ENCODE data around the gene OR9Q2. TPM values are rescaled to one million over a fixed set of nuclear protein-coding genes. Genes with fewer than 3 reads are reported as not detected.

The OR9Q2 gene
- total and polyA plus RNA-seq, 2 donors (not counting 1 experiment from before 2014, with no cell fraction given) = not detected

DNA sequence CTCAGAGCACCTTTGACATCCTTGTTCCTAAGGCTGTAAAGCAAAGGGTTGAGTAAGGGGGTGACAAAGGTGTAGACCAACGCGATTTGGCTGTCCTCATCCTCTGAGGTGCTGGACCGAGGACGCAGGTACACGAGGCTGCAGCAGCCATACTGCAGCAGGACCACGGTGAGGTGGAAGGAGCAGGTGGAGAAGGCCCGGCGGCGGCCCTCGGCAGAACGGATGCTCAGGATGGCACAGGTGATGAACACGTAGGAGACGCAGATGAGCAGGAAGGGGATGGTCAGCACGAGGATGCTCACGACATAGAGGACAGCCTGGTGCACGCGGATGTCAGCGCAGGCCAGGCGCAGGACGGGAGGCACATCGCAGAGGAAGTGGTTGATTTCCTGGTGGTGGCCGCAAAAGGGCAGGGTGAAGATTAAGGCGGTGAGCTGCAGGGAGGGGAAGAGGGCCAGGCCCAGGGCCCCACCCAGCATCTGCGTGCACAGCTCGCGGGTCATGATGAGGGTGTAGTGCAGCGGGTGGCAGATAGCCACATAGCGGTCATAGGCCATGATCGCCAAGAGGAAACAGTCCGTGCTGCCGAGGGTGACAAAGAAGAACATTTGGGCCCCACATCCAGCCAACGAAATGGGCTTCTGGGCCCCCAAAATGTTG, 39.2 kb downstream of the OR9Q2 start:
- H3K9me3 ChIP-seq (ENCODE audit: control extremely low read depth in 1 of 3, control insufficient read depth in 2 of 3, insufficient read depth in 1 of 3, low read length in 2 of 3) = peaks cover 0 to 6% (median 0%) of the 10 kb centered on the region in 3 donors
- intact Hi-C loops (cut with micrococcal nuclease) = no loop called here
- no peak overlapping the region for H2AFZ ChIP-seq (ENCODE audit: insufficient read depth, low read depth, low read length, poor library complexity, severe bottlenecking)
- POLR2A ChIA-PET = no interaction called here
- ATAC-seq (ENCODE audit: low read depth) (no peak), DNase-seq (no peak)
- Mint-ChIP-seq H3K9me3 (ENCODE audit: insufficient read depth) (peaks cover 2% of the 10 kb centered on the region), H3K4me1 (no peaks in the 10 kb centered on the region), H3K27me3 (peaks cover 16% of the 10 kb centered on the region), H3K27ac (no peak overlapping the region), H3K4me3 (no peak overlapping the region)
- H3K9ac ChIP-seq (ENCODE audit: low read length) = no peak overlapping the region
- no peak overlapping the region for H3K27ac ChIP-seq (ENCODE audit: low read length in 2 of 2)
- TF ChIP-seq CTCF (IDR thresholded peaks at IDR 0.05) (no peak), EZH2 (IDR thresholded peaks at IDR 0.05; ENCODE audit: borderline replicate concordance, insufficient read depth, low read depth, low read length, poor library complexity, severe bottlenecking) (no peak)
- 93% methylated on average over 32 of the region's 32 CpGs for WGBS (ENCODE audit: insufficient coverage)
- no peaks in the 10 kb centered on the region for H3K4me1 ChIP-seq (ENCODE audit: control insufficient read depth in 2 of 2, insufficient read depth in 2 of 2, low read length in 2 of 2)
- H3K4me3 ChIP-seq (ENCODE audit: control extremely low read depth in 1 of 5, extremely low read depth in 1 of 5, insufficient read depth in 1 of 5, low read depth in 2 of 5, low read length in 4 of 5) = no peak overlapping the region
- CTCF ChIA-PET = no interaction called here
- H3K27me3 ChIP-seq (replicated peaks in 1 of 4; ENCODE audit: control extremely low read depth in 1 of 4, control insufficient read depth in 3 of 4, insufficient read depth in 4 of 4, low read length in 3 of 4) = no peaks in the 10 kb centered on the region
- H4K20me1 ChIP-seq (ENCODE audit: control insufficient read depth, insufficient read depth, low read length, poor library complexity, severe bottlenecking) = no peaks in the 10 kb centered on the region
- no peak overlapping the region for H3K4me2 ChIP-seq (replicated peaks; ENCODE audit: low read depth, low read length, poor library complexity, severe bottlenecking)
- no peaks in the 10 kb centered on the region for H3K36me3 ChIP-seq (replicated peaks in 1 of 2; ENCODE audit: control extremely low read depth in 1 of 2, control insufficient read depth in 1 of 2, extremely low read depth in 1 of 2, insufficient read depth in 2 of 2, low read length in 1 of 2)
- H3K79me2 ChIP-seq (ENCODE audit: control insufficient read depth, insufficient read depth, low read length) = no peaks in the 10 kb centered on the region

Other genes starting within 250 kb of the OR9Q2 start
- gene OR9Q1, start 165.2 kb upstream of the OR9Q2 start, total RNA-seq = not detected in 2 replicates
- not detected in 2 replicates for gene OR9Q1, start 165.2 kb upstream of the OR9Q2 start, polyA plus RNA-seq
- gene OR6Q1, start 158.1 kb upstream of the OR9Q2 start, total RNA-seq = not detected in 2 replicates
- gene OR6Q1, start 158.1 kb upstream of the OR9Q2 start, polyA plus RNA-seq = not detected in 2 replicates
- not detected in 2 replicates for gene OR9I1, start 63.5 kb upstream of the OR9Q2 start, total RNA-seq
- gene OR9I1, start 63.5 kb upstream of the OR9Q2 start, polyA plus RNA-seq = not detected in 2 replicates
- not detected in 2 replicates for gene OR1S2, start 15.1 kb downstream of the OR9Q2 start, total RNA-seq
- gene OR1S2, start 15.1 kb downstream of the OR9Q2 start, polyA plus RNA-seq = not detected in 2 replicates
- not detected in 2 replicates for gene OR1S1, start 23.6 kb downstream of the OR9Q2 start, total RNA-seq
- not detected in 2 replicates for gene OR1S1, start 23.6 kb downstream of the OR9Q2 start, polyA plus RNA-seq
- not detected in 2 replicates for gene OR10Q1, start 39.8 kb downstream of the OR9Q2 start, total RNA-seq
- gene OR10Q1, start 39.8 kb downstream of the OR9Q2 start, polyA plus RNA-seq = not detected in 2 replicates
- not detected in 2 replicates for gene OR10W1, start 79.2 kb downstream of the OR9Q2 start, total RNA-seq
- not detected in 2 replicates for gene OR10W1, start 79.2 kb downstream of the OR9Q2 start, polyA plus RNA-seq
- gene OR5B17, start 170.0 kb downstream of the OR9Q2 start, total RNA-seq = not detected in 2 replicates
- gene OR5B17, start 170.0 kb downstream of the OR9Q2 start, polyA plus RNA-seq = not detected in 2 replicates
- not detected in 2 replicates for gene OR5B3, start 217.8 kb downstream of the OR9Q2 start, total RNA-seq
- gene OR5B3, start 217.8 kb downstream of the OR9Q2 start, polyA plus RNA-seq = not detected in 2 replicates
- 0.27 TPM in 1 of 2 replicates, not detected in the other for gene OR5B2, start 239.1 kb downstream of the OR9Q2 start, total RNA-seq
- 0.03 TPM in 1 of 2 replicates, not detected in the other for gene OR5B2, start 239.1 kb downstream of the OR9Q2 start, polyA plus RNA-seq